ENCODE results near the gene TPK1.

- TF ChIP-seq CTCF (conservative IDR thresholded peaks at IDR 0.05 in 1 of 2, IDR thresholded peaks at IDR 0.05 in 1 of 2; ENCODE audit: extremely low read depth in 1 of 2, insufficient read depth in 1 of 2, low read depth in 1 of 2, low read length in 2 of 2) (no peak), EZH2 (IDR thresholded peaks at IDR 0.05; ENCODE audit: borderline replicate concordance, low read length) (no peak)
Observed at GRCh38 chr7:144717720-144718119, 118.1 kb downstream of the TPK1 start.
